GM13977 (cell line): ENCODE data around the gene SKAP1.

ENCODE experiments used
- DNase-seq: peaks from one replicate; pipeline ENCODE4 v3.0.0; 2012; ENCODE audit warnings: low spot score
- CTCF ChIP-seq: IDR thresholded peaks from 2 replicates; pipeline ENCODE4 v1.5.1; 2012; ENCODE audit warnings: mild to moderate bottlenecking, control low read depth; ENCODE audit not compliant: insufficient read depth; ENCODE audit errors: extremely low read depth, missing control alignments
- in situ Hi-C: fragments of 300-500 bp; cut with MboI; formaldehyde crosslinking; loops from one replicate; pipeline ENCODE4 v1.12.0; 2022; ENCODE audit warnings: low sequenced_read_pairs, low pct_unique_long_range_greater_than_20kb, mixed read lengths, inconsistent platforms; ENCODE audit not compliant: unreplicated experiment

SKAP1 gene

GRCh38 chr17:48107137-48108055, 322.6 kb downstream of the SKAP1 start, which contains the start of gene SNX11:
SNX11 (plus strand) TSS chr17:48107766; CDS start chr17:48112044, 4,278 bp downstream.
- no peak for TF ChIP-seq CTCF
- in situ Hi-C loops = no loop called here
- peak; percentile 83 for DNase-seq

DNA sequence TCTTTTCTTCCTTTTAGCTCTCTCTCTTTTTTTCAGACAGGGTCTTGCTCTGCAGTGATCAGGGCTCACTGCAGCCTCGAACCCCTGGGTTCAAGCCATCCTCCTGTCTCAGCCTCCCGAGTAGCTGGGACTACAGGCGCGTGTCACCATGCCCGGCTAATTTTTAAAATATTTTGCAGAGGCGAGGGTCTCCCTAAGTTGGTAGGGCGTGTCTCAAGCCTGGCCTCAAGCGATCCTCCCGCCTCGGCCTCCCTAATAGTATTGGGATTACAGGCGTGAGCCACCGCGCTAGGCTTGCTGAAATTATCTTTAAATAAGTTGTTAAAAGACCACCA, 323.2 kb downstream of the SKAP1 start:
- TF ChIP-seq CTCF = no peak
- in situ Hi-C loops = no loop called here
- no peak for DNase-seq

DNA sequence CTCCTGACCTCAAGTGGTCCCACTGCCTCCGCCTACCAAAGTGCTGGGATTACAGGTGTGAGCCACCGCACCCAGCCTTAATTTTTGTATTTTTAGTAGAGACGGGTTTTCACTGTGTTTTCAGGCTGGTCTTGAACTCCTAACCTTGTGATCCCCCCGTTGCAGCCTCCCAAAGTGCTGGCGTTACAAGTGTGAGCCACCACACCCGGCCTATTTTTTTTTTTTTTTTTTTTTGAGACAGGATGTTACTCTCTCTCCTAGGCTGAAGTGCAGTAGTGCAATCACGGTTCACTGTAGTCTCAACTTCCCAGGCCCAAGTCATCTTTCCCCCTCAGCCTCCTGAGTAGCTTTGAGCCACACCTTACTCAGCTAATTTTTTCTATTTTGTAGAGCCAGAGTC, 325.6 kb downstream of the SKAP1 start:
- no peak for TF ChIP-seq CTCF
- no peak for DNase-seq
- in situ Hi-C loops = no loop called here

DNA sequence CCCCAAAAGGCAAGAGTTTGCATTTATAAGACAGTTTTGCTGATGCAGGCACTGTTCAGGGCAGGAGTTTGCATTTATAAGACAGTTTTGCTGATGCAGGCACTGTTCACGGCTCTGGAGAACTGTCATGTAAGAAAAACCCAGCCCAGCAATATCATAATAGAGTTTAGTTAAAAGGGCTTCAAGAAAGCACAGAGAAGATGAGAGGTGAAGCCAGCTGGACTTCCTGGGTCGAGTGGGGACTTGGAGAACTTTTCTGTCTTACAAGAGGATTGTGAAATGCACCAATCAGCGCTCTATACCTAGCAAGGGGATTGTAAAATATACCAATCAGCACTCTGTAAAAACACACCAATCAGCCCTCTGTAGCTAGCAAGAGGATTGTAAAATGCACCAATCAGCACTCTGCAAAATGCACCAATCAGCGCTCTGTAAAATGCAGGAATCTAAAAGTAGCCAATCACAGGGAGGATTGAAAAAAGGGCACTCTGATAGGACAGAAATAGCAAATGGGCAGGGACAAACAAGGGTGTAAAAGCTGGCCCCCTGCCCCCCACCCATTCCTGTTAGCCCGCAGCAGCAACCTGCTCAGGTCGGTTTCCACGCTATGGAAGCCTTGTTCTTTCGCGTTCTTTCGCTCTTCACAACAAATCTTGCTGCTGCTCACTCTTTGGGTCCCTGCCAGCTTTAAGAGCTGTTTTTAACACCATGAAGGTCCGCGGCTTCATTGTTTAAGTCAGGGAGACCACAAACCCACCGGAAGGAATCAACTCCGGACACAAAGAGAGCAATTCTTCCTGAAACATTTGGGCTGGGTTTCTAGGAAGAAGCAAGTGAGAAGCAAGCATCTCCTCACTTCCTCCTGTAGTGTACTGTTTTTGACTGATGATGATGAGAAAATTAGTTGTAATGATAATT, 327.0 kb downstream of the SKAP1 start:
- DNase-seq = no peak
- no peak for TF ChIP-seq CTCF
- in situ Hi-C loops = no loop called here

DNA sequence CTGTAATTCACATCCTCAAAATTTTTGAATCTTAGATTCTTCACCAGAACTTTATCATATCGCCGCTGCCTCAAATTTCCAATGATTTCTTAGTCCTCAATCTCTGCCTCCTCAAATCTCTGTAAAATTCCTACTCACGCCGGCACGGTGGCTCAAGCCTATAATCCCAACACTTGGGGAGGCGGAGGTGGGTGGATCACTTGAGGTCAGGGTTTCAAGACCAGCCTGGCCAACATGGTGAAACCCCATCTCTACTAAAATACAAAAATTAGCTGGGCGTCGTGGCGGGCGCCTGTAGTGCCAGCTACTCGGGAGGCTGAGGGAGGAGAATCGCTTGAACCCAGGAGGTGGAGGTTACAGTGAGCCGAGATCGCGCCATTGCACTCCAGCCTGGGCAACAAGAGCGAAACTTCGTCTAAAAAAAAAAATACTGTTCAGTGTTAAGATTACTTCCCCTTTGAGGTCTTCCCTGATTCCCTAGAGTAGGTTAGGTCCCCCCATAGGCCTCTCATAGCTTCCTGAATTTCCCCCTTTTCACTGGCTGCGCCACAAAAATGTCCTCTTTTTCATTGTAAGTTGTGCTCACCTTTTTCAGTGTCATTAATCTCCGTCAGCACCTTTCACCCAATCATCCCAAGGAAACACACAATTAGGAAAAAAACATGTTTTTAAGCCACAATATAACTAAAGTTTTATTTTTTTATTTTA, 327.8 kb downstream of the SKAP1 start:
- TF ChIP-seq CTCF = no peak
- no peak for DNase-seq
- in situ Hi-C loops = no loop called here
